GM21381 (cell line): Measurements from ENCODE around the gene ALK.

Experiments used
- ATAC-seq: cut with Tn5 transposase; IDR thresholded peaks from one replicate; pipeline ENCODE4 v1.9.1; 2021; ENCODE audit warnings: mild to moderate bottlenecking, moderate library complexity; ENCODE audit not compliant: unreplicated experiment

ALK gene

GRCh38 chr2:29463181-29463900, 458.0 kb downstream of the ALK start:
- no peak for ATAC-seq

GRCh38 chr2:29462293-29462692, 459.1 kb downstream of the ALK start:
- ATAC-seq = no peak

- ATAC-seq = no peak
These were observed 461.2 kb downstream of the ALK start for GRCh38 chr2:29460190-29460589.

- no peak for ATAC-seq
These were observed 461.8 kb downstream of the ALK start for GRCh38 chr2:29459445-29460179.

GRCh38 chr2:29456429-29456828, 465.0 kb downstream of the ALK start:
- ATAC-seq = no peak

GRCh38 chr2:29455200-29455860, 466.1 kb downstream of the ALK start:
- ATAC-seq = no peak

GRCh38 chr2:29452036-29452435, 469.4 kb downstream of the ALK start:
- ATAC-seq = no peak

- no peak for ATAC-seq
These were observed 470.7 kb downstream of the ALK start for GRCh38 chr2:29450596-29451222.

GRCh38 chr2:29449499-29449898, 471.9 kb downstream of the ALK start:
- ATAC-seq = no peak

- ATAC-seq = no peak
These were observed 473.2 kb downstream of the ALK start for GRCh38 chr2:29448096-29448688.

- ATAC-seq = no peak
These were observed 473.9 kb downstream of the ALK start for GRCh38 chr2:29447513-29447912.

GRCh38 chr2:29446847-29447246, 474.5 kb downstream of the ALK start:
- ATAC-seq = no peak

- ATAC-seq = no peak
These were observed 477.2 kb downstream of the ALK start for GRCh38 chr2:29444150-29444549.

- ATAC-seq = no peak
These were observed 477.8 kb downstream of the ALK start for GRCh38 chr2:29443627-29444026.

GRCh38 chr2:29443151-29443550, 478.2 kb downstream of the ALK start:
- no peak for ATAC-seq

- no peak for ATAC-seq
These were observed 480.3 kb downstream of the ALK start for GRCh38 chr2:29440921-29441623.

- no peak for ATAC-seq
These were observed 487.5 kb downstream of the ALK start for GRCh38 chr2:29433920-29434319.

- ATAC-seq = no peak
These were observed 488.3 kb downstream of the ALK start for GRCh38 chr2:29433128-29433527.

- no peak for ATAC-seq
These were observed 489.9 kb downstream of the ALK start for GRCh38 chr2:29431485-29431884.

- no peak for ATAC-seq
These were observed 490.8 kb downstream of the ALK start for GRCh38 chr2:29430382-29431112.
